ENCODE measurements around the gene SV2B. TPM values are rescaled to one million over a fixed set of nuclear protein-coding genes. Genes with fewer than 3 reads are reported as not detected.
"Not testable (repeated sequence)": the region's sequence is repeated elsewhere in the genome, so short reads cannot be mapped to it uniquely, and the experiment has no call there.

Gene SV2B
- total RNA-seq, 1 experiment from 2014 or later = not detected

DNA sequence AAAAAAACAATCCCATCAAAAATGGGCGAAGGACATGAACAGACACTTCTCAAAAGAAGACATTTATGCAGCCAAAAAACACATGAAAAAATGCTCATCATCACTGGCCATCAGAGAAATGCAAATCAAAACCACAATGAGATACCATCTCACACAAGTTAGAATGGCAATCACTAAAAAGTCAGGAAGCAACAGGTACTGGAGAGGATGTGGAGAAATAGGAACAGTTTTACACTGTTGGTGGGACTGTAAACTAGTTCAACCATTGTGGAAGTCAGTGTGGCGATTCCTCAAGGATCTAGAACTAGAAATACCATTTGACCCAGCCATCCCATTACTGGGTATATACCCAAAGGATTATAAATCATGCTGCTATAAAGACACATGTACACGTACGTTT lies 6.2 kb upstream of the SV2B start:
- H3K9me3 ChIP-seq, H3K36me3 ChIP-seq, H3K4me3 ChIP-seq, DNase-seq: not testable (repeated sequence)
- H3K27me3 ChIP-seq = peaks cover 31% of the 10 kb centered on the region

DNA sequence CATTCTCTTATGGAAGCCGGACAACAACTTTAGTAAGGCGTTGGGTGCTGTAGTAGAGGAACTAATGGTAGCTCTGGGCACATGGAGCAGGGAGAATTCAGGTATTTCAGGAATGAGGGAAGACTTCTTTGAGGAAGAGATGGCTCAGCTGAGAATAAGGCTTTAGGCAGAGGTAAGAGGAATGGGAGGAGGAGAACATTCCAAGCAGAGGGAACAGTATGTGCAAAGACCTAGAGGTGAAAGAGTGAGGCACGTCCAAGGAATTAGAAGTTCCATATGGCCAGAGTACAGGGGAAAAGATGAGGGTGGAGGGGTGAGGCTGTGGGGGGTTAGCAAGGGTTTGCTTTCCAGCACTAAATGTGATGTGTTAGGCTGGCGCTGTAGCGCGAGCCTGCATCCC lies 1.6 kb upstream of the SV2B start:
- no peaks in the 10 kb centered on the region; the same call in 1 of the 2 replicates for H3K9me3 ChIP-seq
- no peaks in the 10 kb centered on the region for H3K36me3 ChIP-seq
- peaks cover 74% of the 10 kb centered on the region for H3K27me3 ChIP-seq
- no peak overlapping the region for H3K4me3 ChIP-seq
- DNase-seq = no peak

DNA sequence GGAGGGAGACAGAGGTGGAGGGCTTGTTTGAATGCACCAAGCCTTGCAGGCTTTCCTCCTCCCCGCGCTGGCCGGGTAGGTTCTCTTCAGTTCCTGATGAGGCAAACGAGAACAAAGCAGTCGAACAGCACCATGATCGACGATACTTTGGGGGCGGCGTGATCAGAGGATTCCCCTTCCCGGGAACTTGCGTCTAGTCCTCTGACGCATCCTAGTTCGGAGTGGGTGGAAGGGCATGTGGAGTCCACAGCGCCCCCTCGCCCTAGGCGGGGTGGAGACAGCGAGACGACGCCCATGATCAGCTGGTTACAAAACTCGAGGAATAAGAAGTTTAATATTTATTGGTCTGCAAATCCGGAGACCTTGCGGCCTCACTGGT lies 452 bp upstream of the SV2B start:
- no peak overlapping the region for H3K4me3 ChIP-seq
- no peaks in the 10 kb centered on the region for H3K36me3 ChIP-seq
- H3K27me3 ChIP-seq = peaks cover 74% of the 10 kb centered on the region
- H3K9me3 ChIP-seq = no peaks in the 10 kb centered on the region
- DNase-seq = peak; percentile 43

DNA sequence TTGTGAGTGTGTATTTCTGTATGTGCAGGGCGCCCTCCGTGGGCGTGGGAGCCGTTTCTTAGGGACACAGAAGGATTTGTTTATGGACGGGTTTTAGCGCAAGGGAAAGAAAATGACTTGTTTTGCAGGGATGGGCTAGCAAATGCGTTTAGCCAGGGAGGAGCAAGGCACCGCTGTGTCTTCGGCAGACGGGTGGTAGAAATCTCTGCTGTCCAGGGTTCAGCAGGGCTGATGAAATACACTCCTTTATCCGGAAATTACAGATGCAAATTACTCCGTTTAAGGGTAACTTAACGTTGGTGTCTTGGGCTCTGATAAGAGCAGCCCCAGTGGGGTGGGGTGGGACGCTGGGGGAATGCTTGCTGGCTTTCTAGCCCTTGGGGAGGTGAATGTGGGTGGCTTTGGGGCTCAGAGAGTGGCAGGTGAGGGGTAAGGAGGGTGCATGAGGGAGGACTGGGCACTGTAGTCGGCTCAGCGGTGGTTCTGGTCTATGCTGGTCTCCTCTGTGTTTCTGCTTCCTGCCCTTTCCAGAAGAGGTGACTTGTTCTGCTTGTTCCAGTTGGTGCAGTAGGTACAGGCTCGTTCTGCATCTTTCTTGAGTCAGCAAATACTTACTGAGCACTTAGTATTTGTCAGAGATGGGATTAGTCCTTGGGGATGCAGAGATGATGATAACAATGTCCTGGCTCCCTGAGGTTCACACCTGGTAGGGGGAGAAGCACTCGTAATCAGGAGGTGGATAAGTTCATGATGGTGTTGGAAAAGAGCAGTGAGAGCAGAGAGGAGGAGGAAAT lies 954 bp downstream of the SV2B start:
- Histone ChIP-seq H3K4me3 (peak overlapping the region; percentile 36), H3K9me3 (no peaks in the 10 kb centered on the region), H3K36me3 (no peaks in the 10 kb centered on the region), H3K27me3 (peaks cover 73% of the 10 kb centered on the region)
- no peak for DNase-seq

DNA sequence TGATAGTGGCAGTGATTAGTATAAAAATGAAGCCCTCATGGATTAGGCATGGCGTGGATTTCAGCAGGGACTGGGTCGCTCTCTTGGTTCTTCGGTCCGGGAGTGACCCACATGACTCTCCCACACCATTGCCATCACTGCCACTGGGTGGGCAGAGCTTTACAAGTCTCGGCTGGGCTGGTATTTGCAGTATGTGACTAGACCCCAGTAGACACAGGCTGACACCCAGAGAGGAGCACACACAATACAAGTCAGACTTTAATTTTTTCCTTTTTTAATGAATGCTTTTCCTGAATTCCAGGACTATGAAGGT lies 1.5 kb downstream of the SV2B start:
- Histone ChIP-seq H3K4me3 (no peak overlapping the region), H3K27me3 (peaks cover 69% of the 10 kb centered on the region), H3K36me3 (no peaks in the 10 kb centered on the region), H3K9me3 (no peaks in the 10 kb centered on the region)
- DNase-seq = no peak

DNA sequence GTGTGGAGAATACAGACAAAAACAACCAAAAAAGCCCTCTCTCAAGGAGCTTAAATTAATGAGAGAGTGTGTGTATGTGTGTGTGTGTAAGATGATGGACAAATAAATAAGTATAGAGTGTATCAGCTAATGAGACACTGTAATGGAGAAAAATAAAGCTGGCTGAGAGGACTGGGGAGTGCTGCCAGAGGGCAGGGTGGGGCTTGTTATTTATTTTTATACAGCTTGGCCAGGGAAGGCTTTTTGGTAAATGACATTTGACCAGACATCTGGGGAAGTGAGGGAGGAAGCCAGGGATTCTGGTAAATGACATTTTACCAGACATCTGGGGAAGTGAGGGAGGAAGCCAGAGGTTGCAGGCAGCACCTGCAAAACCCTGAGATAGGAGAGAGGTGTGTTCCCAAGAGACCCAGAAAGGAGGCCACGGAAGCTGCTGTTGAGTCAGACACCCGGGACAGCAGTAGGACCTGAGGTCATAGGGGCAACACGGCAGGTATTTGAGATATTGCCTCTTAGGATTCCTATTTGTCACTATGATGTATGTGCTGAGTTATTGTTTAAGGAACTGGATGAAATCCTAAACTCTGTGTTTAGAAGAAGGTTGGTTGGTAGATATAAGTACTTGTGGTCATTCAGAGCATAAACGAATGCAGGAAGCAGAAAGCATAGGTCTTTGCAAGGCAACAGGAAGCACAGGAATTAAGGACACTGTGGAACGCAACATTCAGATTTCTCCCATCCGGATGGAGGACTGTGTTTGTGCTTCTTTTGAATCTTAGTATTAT lies 2.7 kb downstream of the SV2B start:
- H3K4me3 ChIP-seq = no peak overlapping the region
- H3K9me3 ChIP-seq = no peaks in the 10 kb centered on the region
- DNase-seq = no peak
- H3K36me3 ChIP-seq = no peaks in the 10 kb centered on the region
- H3K27me3 ChIP-seq = peaks cover 61% of the 10 kb centered on the region

DNA sequence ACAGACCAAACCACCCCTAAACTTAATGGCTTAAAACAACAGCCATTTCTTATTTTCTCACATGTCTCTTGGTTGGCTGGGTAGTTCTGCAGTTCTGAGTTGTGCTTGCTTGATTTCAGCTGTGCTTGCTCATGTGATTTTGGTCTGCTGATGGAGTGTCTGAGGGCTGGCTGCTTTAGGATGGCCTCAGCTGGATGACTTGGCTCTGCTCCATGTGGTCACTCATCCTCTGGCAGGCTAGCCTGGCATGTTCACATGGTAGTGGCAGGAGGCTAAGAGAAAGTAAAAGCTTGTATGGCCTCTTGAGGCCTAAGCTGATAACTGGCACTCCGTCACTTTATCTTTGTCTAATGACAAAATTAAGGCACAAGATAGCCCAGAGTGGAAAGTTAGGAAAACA lies 4.1 kb downstream of the SV2B start:
- Histone ChIP-seq H3K9me3 (no peaks in the 10 kb centered on the region), H3K4me3 (no peak overlapping the region), H3K27me3 (peaks cover 52% of the 10 kb centered on the region), H3K36me3 (no peaks in the 10 kb centered on the region)
- DNase-seq = no peak

DNA sequence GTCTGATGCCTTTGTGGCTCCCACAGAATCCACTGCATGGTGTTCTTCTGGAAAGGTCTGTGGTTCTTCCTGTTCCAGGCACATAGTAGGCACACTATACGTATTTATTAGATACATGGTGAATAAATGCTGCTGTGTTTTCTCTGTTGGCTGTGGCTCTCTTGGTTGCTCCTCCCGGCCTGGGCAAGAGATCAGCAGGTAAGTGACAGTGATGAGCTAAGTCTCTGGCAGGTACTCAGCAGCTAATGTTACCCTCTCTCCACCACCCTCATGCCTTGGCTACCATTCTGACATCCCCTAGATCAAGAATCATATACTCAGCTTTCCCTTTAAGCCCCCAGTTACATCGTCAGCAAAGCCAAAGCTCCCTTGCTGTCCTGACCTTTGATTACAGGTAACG lies 8.4 kb downstream of the SV2B start:
- H3K4me3 ChIP-seq = no peak overlapping the region
- no peaks in the 10 kb centered on the region for H3K36me3 ChIP-seq
- DNase-seq = no peak
- H3K9me3 ChIP-seq = no peaks in the 10 kb centered on the region
- peaks cover 20% of the 10 kb centered on the region for H3K27me3 ChIP-seq

DNA sequence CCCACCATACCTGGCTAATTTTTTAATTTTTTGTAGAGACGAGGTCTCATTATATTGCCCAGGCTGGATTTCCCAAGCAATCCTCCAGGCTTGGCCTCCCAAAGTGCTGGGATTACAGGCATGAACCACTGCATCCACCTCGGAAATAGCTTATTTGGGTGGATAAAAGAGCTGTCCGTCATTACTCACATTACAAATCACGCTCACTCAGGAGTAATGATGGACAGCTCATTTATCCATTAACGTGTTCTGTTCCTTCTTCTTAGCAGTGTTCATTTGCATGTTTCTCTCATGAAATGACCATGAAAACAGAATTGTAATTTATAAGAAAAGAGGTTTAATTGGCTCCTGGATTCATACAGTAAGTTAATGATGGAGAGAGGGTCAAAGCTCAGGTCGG lies 9.8 kb downstream of the SV2B start:
- Histone ChIP-seq H3K27me3 (peaks cover 20% of the 10 kb centered on the region), H3K4me3 (no peak overlapping the region), H3K9me3 (no peaks in the 10 kb centered on the region), H3K36me3 (no peaks in the 10 kb centered on the region)
- no peak for DNase-seq

DNA sequence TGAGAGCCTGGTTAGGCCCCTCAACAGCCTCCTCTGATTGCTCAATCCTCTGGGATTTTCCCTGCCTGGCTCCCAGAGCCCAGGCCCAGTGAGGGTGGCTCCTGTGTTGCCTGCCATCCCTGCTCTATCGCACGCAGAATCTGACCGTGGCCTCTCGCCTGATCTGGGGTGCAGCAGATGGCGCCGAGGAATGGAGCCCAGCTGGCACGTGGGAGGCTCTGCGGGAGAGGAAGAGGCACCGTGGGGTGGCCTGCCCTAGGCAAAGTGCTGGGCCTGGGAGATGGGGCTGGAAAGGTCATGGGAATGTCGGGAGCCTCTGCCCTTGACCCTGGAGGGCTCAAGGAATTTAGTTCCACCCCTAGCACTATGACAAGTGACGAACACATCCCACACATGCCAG lies 10.3 kb downstream of the SV2B start:
- H3K27me3 ChIP-seq = peaks cover 20% of the 10 kb centered on the region
- H3K36me3 ChIP-seq = no peaks in the 10 kb centered on the region
- no peak overlapping the region for H3K4me3 ChIP-seq
- DNase-seq = no peak
- no peaks in the 10 kb centered on the region for H3K9me3 ChIP-seq

DNA sequence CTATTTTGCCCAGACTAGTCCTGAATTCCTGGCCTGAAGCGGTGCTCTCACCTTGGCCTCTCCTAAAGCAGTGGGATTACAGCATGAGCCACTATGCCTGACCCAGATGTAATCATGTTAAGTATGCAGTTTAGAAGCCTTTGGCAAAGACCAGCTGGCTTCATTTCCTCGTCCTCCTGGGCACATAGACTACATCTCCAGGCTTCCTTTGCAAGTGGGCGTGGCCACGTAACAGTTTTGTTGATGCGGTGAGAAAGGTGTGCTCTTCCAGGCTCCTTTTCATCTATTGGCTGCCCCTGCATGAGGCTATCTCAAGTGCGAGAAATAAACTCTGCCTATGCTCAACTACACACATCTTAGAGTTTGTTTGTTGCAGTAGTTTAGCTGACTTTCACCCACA lies 13.0 kb downstream of the SV2B start:
- H3K27me3 ChIP-seq = peaks cover 19% of the 10 kb centered on the region
- H3K9me3 ChIP-seq = no peaks in the 10 kb centered on the region
- no peak overlapping the region for H3K4me3 ChIP-seq
- no peak for DNase-seq
- H3K36me3 ChIP-seq = no peaks in the 10 kb centered on the region

DNA sequence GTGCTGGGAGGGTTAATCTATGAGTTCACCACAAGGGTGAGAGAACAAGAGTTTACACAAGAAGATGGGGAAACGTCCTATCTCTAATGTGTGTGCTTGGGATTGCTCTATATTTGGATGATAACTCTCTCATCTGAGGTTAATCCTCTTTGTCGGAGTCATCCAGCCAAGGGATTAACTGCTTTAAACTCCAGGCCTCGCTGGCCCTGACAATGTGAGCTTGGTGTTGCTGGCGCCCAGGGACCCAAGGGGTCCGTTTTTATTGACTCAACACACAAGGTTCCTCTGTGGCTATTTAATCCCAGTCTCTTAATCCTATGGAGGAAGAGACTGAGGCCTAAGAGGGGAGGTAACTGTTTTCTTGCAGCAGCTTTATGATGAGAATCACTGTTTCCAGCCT lies 14.2 kb downstream of the SV2B start:
- peaks cover 20% of the 10 kb centered on the region for H3K27me3 ChIP-seq
- no peaks in the 10 kb centered on the region for H3K36me3 ChIP-seq
- DNase-seq = no peak
- H3K9me3 ChIP-seq = no peaks in the 10 kb centered on the region
- H3K4me3 ChIP-seq = no peak overlapping the region

DNA sequence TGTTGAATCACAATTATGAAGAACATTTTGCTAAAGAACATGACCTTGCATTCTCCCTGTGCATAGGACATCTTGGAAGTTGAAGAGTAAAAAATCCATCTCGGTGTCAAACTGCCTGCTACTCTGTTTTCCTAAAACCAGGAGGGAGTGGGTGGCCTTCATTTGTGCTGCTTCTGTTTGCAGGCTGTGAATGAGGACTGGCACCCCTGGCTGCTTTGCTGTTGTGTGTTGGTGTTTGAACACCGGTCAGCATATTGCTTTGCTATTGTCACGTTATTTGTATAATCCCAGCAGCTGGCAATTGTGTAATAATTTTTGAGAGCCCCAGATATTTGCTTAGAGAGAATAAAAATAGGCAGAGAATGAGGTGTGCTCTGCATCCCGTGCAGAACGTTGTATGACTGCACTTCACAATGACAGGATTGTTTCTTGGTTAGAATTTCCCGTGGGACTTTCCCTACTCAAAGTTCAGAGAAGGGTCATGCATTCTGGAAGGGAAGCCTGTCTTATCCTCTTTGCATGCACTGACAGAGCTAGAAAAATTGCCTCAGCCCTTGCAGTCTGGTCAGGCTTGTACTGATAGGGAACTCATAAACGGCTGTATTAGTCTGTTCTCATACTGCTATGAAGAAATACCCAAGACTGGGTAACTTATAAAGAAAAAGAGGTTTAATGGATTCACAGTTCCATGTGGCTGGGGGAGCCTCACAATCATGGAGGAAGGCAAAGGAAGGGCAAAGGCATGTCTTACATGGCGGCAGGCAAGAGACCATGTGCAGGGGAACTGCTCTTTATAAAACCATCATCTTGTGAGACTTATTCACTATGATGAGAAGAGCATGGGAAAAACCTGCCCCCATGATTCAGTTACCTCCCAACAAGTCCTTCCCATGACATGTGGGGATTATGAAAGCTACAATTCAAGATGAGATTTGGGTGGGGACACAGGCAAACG lies 16.3 kb downstream of the SV2B start:
- Histone ChIP-seq H3K27me3 (peaks cover 25% of the 10 kb centered on the region), H3K9me3 (no peaks in the 10 kb centered on the region), H3K4me3 (no peak overlapping the region), H3K36me3 (no peaks in the 10 kb centered on the region)
- no peak for DNase-seq

DNA sequence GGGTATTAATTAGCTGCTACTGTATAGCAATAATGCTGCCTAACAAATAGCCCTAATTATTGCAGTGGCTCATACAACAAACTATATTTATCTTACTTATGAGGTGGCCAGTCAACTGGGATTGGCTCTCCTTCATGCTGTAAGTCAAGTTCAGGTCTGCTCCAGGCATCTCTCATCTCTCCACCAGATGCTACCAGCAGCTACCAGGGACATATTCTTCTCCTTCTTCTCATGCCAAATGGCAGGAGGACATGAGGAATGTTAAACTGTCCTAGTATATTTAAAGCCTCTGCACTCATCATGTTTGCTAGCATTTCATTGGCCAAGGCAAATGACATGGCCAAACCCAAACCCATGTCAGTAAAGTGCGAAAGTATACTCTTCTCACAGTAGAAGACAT lies 17.3 kb downstream of the SV2B start:
- no peak for DNase-seq
- H3K4me3 ChIP-seq = no peak overlapping the region
- H3K27me3 ChIP-seq = peaks cover 25% of the 10 kb centered on the region
- no peaks in the 10 kb centered on the region for H3K9me3 ChIP-seq
- no peaks in the 10 kb centered on the region for H3K36me3 ChIP-seq

DNA sequence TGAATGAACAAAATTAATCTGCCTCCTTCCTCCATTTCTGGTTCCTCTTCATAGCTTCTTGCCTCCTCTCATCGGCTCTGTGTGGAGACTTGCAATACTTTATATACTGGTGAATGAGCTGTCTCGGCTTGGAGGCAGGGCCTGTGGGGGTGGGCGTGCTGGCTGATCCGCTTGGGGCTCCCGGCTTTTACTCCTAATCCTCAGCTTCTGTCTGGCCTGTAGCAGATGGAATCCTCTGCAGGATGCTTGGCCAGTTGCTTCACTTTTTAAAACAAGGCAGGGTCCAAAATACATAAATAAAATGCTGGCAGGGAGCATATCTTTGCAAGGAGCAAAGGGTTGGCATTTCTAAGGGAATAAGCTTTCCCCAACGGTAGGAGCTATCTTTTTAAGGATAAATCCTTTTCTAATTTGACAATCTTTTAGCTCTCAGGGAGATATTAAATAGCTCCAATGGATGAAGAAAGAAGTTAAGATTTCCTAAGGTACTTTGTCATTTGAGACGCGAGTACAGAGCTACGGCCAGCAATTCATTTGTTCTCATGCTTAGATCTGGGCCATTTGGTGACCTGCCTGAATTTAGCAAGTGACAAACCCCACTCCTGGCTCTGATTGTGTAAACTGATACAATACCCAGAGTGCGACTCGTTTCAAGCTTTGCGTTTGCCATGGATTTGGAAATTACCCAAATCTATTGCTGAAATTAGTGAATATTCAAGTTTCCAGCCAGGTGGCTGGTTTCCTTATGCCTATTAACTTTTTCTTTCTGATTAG lies 18.9 kb downstream of the SV2B start:
- DNase-seq = peak; percentile 12
- Histone ChIP-seq H3K4me3 (no peak overlapping the region), H3K9me3 (no peaks in the 10 kb centered on the region), H3K36me3 (no peaks in the 10 kb centered on the region), H3K27me3 (peaks cover 24% of the 10 kb centered on the region)

DNA sequence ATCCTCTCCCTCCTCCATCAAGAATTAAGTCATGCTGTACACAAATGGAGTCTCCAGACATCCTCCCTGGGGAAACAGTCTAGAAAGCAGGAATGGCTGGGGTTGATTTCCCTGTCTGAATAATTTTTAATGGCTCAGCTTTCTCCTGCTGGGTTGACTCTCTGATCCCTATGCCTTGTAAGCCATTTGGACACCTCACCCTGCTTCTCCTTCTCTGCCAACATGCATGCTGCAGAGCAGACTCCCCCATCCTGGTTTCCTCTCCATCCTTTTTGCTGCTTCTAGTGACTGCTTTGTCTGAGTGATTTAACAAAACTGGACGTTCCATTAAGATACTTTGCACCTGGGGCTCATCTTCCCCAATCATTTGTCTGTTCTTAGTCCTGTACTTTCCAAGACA lies 22.2 kb downstream of the SV2B start:
- Histone ChIP-seq H3K4me3 (no peak overlapping the region), H3K9me3 (no peaks in the 10 kb centered on the region), H3K27me3 (peaks cover 30% of the 10 kb centered on the region), H3K36me3 (no peaks in the 10 kb centered on the region)
- no peak for DNase-seq

Measured in MG63 (cell line).